HG03342 (cell line): ENCODE measurements around the gene MICALL1.
"Not testable (repeated sequence)": the region's sequence is repeated elsewhere in the genome, so short reads cannot be mapped to it uniquely, and the experiment has no call there.

Experiments used
- ATAC-seq: cut with Tn5 transposase; IDR thresholded peaks from one replicate; pipeline ENCODE4 v1.9.1; 2021; ENCODE audit warnings: mild to moderate bottlenecking, moderate library complexity; ENCODE audit not compliant: unreplicated experiment

Gene MICALL1

GRCh38 chr22:37954686-37955085 lies 48.6 kb downstream of the MICALL1 start:
- no peak for ATAC-seq

DNA sequence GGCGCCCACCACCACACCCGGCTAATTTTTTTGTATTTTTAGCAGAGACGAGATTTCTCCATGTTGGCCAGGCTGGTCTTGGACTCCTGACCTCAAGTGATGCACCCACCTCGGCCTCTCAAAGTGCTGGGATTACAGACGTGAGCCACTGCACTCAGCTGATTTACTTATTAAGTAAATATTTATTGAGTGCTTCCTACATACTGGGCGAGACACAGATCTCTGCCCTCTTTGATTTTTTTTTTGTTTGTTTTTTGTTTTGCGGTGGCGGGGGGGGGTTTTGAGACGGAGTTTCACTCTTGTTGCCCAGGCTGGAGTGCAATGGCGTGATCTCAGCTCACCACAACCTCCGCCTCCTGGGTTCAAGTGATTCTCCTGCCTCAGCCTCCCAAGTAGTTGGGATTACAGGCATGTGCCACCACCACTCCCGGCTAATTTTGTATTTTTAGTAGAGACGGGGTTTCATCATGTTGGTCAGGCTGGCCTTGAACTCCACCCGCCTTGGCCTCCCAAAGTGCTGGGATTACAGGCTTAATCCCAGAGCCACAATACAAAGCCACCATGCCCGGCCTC lies 49.8 kb downstream of the MICALL1 start:
- ATAC-seq = not testable (repeated sequence)

- ATAC-seq = no peak
Observed at GRCh38 chr22:37957232-37957631, 51.1 kb downstream of the MICALL1 start.

DNA sequence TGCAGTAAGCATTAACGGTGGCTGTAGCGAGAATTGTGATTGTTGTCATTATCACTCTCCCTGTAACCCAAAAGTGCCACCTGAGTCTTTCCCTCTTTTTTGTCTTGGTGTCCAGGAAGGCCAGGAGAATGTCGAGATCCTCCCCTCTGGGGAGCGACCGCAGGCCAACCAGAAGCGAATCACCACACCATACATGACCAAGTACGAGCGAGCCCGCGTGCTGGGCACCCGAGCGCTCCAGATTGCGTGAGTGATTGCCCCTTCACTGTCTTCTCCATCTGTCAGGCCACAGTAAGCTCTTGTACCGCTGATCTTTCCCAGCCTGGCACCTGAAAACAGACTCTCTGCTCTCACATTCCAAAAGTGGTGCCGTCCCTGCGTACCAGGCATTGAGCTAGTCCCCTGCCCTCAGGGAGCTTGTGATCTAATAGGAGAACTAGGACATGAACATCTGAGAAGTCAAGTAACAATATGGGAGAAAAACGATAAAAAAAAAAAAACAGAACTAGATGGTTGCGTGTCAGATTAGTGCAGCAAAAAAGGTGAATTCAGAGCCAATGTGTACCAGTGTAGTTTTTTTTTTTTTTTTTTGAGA lies 53.2 kb downstream of the MICALL1 start:
- ATAC-seq = no peak

DNA sequence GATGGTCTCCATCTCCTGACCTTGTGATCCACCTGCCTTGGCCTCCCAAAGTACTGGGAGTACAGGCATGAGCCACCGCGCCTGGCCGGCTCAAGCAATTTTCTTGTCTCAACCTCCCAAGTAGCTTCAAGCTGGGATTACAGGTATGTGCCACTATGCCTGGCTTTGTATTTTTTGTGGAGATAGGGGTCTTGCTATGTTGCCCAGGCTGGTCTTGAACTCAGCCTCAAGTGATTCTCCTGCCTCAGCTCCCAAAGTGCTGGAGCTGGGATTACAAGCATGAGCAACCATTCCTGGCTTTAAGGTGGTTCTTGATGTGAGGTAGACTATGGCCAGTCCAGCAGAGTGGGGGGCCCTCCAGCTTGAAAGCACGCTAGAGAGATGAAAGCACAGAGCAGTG lies 55.0 kb downstream of the MICALL1 start:
- ATAC-seq = no peak

GRCh38 chr22:37965940-37966664 lies 60.0 kb downstream of the MICALL1 start:
- no peak for ATAC-seq

GRCh38 chr22:37967147-37967546 lies 61.0 kb downstream of the MICALL1 start:
- no peak for ATAC-seq

DNA sequence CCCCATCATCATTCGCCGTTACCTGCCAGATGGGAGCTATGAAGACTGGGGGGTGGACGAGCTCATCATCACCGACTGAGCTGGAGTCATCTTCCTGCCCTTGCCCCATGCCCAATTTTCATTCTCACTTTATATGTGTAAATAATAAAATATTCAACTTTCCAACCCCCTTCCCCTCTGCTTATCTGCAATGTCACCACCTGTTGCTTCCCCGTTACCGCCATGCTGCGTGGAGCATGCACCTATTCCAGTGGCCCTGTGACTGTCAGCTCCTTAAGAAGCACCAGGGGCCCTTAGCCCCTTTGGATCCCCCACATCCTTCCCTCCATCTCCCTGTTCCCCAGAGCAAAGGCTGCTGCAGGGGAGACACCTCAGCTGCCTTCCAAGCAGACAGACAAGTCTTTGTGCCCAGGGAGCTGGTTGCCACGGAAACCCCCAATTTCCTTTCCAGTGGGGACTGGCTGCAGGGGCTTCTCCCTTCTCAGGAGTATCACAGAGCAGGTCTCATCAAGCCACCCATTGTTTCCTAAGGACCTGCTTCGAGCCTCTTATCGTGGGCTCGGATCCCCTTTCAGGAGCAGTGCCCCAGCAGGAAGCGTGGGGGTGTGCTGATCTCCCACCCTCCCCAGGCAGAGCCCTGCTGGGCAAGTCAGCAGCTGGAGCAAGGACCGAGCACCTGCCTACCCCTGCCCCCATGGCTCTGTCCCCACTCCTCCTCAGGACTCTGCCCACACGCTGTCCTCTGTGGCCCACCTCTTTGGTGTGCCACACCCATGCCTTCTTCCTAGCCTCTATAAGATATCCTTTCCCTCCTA lies 61.7 kb downstream of the MICALL1 start:
- ATAC-seq = no peak

DNA sequence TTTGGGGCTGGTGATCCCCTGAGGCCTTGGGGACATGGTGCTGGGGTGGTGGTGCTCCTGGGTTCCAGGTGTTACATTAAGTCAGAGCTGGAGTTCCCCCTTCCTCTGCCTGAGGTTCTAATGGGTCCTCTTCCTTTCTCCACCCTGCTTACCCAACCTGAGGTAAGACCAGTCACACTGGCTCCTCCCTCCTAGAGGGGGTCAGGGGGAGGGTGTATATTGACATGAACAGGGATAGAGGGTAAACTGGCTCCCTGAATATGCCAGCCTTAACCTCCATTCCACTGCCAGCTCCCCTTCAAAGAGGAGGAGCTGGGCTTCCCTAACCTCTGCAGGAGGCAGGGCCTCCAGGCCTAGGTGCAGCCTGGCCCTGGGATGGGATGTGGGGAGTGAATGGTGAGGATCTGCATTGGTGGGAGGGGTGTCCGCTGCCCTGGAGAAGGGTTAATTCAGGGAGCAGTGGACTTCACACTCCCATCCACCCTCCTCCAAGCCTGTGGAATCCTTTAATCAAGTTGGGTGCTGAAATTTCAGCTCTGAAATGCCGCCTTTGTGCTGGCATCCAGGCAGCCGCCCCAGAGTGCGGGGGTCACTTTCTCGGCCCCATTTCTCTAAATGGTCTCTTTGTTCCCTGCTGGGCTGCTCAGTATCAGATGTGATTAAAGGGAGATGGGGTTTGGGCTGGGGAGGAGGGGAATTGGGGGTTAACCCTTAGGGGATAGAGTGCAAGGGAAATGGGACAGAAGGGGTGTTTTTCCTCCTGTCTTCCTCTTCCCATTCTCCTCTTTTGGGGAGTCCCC lies 62.6 kb downstream of the MICALL1 start:
- ATAC-seq = no peak

DNA sequence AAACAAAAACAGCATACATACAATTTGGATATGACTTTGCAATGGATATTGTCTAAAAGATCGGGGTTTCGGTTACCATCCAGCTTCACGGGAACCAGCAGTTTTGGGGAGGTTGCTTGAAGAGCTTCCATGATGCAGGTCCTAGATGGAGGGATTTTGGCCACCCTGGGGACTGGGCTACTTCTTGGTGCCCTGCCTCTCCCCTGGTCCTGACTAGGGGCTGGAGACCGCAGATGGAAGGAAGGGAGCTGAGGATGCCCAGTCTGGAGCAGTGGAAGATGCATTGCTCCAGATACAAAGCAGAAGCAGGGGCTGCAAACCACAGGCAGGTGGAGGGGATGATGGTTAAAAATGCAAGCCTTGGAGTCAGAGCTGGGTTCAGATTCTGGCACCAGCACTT lies 64.8 kb downstream of the MICALL1 start:
- no peak for ATAC-seq

GRCh38 chr22:37971475-37972434 lies 65.7 kb downstream of the MICALL1 start:
- ATAC-seq = no peak

GRCh38 chr22:37972527-37972926 lies 66.4 kb downstream of the MICALL1 start:
- ATAC-seq = no peak

DNA sequence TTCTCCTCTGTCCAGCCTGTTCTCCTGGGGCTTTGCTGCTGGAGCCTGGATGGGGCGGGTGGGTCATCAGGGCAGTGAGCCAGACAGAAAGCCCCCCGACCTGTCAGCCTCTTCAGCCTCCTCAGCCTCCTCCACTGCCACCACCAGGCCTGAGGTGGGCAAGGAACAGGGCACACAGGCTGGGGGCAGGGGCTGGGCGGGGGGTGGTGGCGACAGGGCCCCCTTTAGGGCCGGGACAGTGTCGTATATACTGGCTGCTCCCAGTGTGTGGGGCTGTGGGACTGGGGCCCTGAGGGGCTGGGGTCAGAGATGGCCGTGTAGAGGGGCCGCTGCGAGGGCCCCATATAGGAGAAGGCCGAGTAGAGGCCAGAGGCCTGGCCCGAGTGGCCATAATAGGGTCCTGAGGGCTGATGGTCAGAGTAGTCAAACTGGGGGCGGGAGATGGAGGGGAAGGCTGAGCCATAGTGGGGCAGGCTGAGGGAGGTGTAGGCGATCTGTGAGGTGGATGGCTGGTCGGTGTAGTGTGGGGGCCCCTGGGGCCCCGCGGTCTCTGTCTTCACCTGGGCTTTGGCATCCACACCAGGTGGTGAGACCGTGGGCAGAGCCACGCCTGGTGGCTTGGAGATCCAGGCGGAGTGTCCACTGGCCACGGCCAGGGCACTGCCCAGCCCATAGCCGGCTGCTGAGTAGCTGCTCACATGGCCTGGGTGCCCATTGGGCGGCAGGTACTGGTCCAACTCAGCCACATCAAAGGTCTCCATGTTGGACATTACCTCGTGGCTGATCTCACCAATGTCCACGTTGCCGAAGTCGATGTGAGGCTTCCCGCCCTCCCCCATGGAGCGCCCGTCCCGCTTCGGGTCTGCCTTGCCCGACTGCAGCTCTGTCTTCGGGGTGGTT lies 67.4 kb downstream of the MICALL1 start:
- ATAC-seq = no peak

DNA sequence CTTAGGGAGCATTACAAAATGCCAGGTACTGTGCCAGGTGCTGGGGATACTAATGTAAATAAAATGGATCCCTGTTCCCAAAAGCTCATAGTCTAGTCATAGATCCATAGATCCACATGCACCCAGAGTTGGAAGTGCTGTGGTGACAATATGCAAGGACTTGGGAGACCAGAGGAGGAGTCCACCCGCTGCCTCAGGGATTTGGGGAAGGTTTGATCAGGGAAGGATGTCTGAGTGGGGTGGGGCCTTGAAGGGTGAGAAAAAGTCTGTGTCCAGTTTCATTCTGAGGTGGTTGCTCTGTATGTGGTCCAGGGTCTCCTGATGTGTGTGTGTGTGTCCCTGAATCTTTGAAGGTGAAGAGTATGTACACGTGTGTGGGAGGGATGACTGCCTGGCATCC lies 69.1 kb downstream of the MICALL1 start:
- ATAC-seq = no peak

DNA sequence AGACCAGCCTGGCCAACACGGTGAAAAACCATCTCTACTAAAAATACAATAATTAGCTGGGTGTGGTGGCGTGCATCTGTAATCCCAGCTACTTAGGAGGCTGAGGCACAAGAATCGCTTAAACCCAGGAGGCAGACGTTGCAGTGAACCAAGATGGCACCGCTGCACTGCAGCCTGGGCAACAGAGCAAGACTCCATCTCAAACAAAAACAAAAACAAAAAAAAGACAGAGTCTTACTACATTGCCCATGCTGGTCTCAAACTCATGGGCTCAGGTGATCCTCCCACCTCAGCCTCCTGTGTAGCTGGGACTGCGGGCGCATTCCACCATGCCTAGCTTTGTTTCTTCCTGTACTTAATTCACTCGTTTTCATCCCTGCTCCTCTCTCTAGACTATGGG lies 69.9 kb downstream of the MICALL1 start:
- ATAC-seq = not testable (repeated sequence)

- no peak for ATAC-seq
Observed at GRCh38 chr22:37976547-37976946, 70.5 kb downstream of the MICALL1 start.

GRCh38 chr22:37979782-37980181 lies 73.7 kb downstream of the MICALL1 start:
- no peak for ATAC-seq

GRCh38 chr22:37981282-37982011 lies 75.3 kb downstream of the MICALL1 start:
- ATAC-seq = no peak
